TTC549 (cell line): ENCODE data around the gene FAM9C.
"Not testable (repeated sequence)": the region's sequence is repeated elsewhere in the genome, so short reads cannot be mapped to it uniquely, and the experiment has no call there.

ENCODE experiments used
- FAIRE-seq: peaks from 2 replicates; lab custom pipeline; 2012; peaks lifted over from hg19 to GRCh38; lab: Jason Lieb, UNC

FAM9C gene

DNA sequence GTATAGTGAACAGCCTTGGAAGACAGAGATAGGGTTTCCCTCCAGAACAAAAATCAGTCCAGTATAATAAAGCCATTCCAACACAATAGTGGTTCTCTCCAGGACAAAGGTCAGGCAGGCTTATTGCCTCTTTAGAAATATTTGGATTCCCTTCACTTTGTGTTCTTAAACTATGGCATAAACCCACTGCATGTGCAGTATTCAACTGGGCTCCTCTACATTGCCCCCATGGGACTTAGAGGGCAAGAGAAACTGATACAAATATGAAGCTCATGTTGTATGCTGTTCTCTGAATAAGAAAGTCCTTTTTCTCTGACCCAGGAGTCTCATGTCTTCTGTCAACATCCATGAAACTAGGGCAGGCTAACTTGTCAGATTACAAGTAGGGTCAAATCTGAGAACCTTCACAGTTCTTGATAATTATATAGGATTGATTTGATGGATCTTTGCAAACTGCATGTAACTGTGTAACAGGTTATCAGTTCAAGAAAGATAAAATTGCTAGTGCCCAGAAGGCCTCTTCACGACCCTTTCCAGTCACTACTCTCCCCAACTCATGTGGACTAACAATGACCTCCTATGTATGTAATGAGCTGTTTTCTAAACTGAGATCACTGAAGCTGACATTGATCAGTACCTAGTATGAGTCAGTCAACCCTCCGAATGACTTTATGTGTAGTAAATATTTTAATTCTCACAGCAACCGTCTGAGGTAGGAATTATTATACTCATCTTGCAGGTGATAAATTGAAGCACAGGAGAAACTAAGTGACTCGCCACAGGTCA, 31.9 kb upstream of the FAM9C start:
- no peak for FAIRE-seq

DNA sequence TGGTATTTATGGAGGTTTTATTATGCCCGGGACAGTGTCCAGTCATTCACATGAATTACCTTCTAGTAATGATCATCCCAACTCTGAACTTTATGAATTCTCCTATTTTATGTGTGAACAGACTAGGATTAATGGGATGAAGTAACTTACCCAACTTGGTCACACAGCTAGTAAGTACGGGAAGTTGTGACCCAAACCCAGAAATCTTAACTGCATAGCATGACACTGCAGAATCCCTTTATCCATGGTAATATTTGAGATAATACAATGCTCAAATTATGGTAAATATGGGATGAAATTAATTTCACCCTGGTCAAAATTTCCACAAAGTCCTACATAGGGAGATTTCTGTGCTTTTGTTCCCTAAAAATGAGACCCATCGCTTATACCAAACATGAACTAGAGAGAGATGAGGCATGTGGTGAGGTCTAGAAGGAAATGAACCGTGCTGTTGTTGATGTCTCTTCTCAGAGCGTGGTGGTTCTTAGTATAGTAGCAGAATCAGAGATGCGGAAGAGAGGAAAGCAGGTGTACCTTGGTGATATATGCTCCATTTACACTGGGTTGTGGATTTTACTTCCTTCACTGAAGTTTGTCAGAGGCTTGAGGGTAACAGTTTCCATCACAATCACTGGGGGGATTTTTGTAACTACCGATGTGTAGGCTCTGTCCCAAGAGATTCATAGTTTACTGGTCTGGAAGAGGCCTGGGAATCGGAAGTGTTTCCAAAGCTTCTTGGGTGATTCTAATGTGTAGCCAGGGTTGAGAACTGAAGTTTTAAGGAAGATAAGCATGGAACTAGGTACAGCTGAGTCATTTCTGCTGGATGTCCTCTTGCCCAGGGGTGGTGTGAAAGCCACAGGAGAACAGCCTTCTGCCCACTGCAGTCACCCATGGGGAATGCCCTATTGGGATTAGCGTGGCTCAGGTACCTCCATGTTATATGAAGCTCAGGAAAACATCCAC, 30.2 kb upstream of the FAM9C start:
- no peak for FAIRE-seq

DNA sequence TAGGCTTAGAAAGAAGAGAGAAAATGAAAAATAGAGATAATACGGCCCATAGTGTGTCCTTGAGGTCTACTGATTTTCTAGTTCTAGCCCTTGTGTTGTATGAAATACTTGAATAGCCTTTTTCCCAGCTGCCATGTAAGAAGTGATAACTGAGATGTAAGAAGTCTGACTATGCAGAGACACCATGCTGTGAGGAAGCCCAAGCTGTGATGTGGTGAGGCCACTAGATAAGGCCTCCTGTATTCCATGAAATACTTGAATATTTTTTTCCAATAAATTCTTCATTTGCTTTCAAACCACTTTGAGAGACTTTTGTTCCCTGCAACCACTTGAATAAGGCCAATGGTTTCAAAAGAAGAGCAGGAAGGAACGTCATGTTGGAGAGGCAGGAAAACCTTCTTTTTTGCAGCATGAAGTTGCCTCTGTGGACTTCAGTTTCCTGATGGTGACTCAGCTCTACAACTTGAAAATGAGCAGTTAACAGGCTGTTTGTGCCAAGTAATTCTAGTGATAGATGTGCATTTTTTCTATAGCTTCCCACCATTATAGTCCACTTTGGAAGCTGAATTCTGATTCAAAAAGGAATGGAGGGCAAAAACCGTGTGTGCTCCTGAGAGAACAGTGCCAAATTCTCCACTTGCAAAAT, 25.5 kb upstream of the FAM9C start:
- no peak for FAIRE-seq

DNA sequence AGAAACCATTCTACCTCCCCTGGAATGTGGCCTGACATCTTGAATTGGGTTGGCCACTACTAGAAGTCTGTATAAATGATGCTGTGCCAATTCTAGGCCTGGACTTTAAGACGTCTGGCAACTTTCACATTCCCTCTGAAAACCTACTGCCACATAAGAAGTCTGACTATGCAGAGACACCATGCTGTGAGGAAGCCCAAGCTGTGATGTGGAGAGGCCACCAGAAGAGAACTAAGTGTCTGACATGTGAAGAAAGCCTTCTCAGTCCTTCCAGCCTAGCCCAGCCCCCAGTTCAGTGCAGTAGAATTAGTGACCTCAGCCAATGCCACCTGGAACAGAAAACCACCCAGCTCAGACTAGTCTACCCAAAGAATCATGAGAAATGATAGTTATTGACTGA, 24.2 kb upstream of the FAM9C start:
- FAIRE-seq, result no peak

DNA sequence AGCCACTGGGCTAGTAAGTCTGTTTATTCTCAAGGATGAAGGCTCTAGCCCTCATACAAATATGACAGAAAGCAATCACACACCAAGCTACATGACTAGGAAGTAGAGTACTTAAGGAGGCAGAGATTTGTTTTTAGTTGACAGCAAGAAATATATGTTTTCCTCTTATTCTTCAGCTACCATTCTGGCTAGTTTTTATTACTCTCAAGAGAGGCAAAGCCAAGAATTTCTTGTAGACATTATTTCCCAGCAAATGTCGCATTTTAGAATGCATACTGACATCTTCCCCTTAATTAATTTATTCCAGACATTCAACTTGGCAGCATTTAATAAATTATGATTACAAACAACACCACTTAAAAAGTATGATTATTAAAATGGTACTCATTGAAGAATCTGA, 23.4 kb upstream of the FAM9C start:
- no peak for FAIRE-seq

DNA sequence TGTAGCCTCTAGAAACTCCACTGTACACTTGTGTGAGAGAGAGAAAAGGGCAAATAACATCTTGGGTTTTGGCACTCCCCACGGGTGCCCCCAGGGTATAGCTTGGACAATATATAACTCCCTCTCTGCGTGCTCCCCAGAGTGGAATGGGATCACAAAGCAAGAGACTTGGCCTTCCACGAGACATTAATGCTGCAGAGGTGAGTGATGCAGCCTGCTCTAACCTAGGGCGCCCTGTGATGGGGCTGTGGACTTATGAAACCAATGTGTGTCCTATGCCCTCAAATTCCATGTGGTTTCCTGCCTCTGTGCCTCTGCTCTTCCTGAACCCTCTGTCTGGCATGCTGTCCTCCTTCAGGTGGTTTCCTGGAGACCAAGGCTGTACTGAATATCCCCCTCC, 22.0 kb upstream of the FAM9C start:
- FAIRE-seq, result no peak

DNA sequence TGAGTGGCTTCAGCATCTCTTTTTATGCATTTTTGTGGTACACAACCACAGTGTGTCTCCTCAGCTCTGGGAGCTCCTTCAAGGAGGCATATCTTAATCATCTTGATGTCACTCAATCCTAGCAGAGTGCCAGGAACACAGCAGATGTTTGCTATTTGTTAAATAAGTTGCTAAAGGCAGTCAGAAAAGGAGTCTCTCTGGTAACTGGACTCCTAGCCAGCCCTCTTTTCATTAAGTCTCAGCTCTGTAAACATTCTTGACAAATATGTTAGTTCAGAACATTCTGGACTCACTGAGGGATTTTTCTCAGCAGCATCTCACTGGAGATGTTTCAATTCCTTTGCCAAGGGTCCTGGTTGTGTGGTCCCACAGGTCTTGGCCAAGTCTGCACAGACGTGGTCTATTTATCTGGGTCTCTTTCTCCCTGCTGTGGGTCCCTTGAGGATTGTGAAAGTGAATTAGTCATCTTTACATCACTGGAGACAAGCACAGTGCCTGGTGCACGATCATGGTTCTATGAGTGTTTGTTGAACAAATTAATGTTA, 20.3 kb upstream of the FAM9C start:
- FAIRE-seq, result no peak

DNA sequence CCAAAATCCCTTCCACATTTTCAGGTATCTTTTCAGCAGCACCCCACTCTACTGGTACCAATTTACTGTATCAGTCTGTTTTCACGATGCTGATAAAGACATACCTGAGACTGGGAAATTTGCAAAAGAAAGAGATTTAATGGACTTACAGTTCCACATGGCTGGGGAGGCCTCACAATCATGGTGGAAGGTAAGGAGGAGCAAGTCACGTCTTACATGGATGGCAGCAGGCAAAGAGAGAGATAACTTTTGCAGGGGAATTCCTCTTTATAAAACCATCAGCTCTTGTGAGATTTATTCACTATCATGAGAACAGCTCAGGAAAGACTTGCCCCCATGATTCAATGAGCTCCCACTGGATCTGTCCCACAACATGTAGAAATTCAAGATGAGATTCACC, 18.7 kb upstream of the FAM9C start:
- FAIRE-seq, result not testable (repeated sequence)

DNA sequence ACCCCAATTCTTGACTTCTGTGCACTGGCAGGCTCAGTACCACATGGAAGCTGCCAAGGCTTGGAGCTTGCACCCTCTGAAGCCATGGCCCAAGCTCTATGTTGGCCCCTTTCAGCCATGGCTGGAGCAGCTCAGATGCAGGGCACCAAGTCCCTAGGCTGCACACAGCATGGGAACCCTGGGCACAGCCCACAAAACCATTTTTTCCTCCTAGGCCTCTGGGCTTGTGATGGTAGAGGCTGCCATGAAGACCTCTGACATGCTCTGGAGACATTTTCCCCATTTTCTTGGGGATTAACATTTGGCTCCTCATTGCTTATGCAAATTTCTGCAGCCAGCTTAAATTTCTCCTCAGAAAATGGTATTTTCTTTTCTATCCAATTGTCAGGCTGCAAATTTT, 17.9 kb upstream of the FAM9C start:
- FAIRE-seq, result not testable (repeated sequence)

DNA sequence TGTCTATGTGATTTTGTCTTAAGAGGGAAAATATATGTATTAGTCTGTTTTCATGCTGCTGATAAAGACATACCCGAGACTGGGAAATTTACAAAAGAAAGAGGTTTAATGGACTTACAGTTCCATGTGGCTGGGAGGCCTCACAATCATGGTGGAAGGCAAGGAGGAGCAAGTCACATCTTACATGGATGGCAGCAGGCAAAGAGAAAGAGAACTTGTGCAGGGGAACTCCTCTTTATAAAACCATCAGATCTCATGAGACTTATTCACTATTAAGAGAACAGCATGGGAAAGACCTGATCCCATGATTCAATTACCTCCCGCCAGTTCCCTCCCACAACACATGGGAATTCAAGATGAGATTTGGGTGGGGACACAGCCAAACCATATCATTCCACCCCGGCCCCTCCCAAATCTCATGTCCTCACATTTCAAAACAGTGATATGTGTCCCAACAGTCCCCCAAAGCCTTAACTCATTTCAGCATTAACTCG, 16.8 kb upstream of the FAM9C start:
- not testable (repeated sequence) for FAIRE-seq

DNA sequence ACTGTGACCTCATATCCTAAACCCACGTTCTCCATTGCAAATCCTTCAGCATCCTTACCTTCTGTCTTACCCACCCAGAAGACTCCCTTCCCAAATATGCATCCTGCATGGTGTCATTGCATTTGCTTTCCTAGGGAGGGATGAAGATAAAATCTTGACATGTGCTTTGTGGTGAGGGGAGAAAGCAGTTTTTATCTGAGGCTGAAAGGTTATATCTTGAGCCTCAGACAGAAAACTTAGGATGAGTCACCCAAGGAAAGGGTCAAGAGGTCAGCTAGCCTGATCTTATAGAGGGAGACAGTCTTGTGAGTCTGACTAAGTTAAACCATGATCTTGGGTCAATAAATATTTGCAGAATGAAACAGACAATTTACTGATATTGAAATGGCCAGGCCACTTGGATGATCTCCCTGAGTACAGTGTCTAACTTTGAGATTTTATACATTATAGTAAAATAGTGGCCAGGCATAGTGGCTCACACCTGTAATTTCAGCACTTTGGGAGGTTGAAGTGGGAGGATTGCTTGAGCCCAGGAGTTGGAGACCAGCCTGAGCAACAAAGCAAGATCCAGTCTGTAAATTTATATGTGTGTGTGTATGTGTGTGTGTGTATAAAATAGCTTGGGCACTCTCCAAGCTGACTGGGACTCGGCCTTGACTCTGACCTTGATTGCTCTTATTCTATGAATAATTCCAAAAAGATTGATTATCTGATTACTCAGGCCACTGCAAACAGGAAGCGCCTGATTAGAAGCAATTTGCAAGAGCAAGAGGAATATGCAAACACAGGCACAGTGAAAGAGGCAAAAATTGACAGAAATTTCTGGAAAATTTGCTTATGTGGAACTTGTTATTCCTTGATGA, 15.4 kb upstream of the FAM9C start:
- FAIRE-seq, result no peak

DNA sequence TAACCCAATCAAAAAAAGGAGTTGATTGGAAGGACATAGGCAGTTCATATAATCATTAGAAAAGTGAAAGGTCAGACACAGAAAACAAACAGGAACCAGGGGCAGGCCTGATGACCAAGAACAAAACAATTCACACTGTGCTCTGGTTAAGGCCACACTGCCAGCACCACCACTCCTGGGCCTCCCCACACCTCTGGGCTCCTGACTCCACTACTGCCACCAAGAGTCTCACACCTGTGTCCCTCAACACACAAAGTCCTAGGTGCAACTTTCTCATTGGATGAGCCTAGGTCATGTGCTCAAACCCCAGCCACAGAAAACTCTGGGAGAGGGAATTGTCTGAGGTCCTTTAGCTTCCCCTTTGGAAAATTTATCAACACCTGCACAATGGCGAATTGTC, 11.1 kb upstream of the FAM9C start:
- no peak for FAIRE-seq

DNA sequence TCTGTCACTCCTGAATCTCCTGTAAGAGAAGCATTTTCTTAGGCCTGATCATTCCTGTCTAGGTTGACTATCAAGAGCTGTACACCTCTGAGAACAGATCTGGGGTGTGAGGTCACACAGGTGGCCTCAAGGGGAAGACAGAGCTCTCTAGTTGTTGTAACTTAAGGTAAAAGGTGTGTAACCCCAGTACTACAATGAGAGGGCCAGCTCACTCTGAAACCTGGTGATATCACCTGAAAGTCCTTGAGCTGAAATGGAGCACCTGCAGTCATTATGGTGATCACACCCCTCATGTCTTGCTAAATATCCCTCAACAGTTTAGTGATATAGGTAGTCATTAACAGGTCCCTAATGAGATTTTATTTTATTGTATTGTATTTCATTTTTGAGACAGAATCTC, 8.8 kb upstream of the FAM9C start:
- no peak for FAIRE-seq

DNA sequence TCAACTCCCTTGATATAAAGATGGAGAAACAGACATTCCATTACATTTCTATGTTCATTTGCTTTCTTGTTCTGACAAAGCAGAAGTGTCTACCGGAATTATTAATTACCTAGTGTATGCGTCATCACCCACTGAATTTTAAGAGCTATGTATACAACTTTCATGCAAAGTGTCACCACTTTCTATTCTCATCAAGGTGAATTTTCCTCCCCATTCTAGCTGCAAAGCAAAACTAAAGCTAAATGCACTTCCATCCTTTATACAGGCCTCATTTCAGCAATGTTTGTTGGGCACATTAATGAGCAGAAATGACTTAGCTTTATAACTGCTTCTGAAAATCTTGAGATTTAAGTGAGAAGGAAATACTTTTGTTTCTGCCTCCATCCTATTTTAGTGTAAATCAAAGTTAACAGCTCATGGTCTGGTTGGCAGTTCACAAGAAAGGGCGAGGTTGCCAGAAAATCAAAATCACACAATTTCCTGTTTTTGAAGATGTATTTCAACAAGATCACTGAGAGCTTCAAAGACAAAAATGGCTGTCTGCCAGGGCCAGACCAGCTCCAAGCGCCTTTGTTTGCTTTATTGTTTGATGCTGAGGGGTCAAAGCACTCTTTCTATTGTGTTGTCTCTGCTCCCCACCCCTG, 7.2 kb upstream of the FAM9C start:
- no peak for FAIRE-seq

DNA sequence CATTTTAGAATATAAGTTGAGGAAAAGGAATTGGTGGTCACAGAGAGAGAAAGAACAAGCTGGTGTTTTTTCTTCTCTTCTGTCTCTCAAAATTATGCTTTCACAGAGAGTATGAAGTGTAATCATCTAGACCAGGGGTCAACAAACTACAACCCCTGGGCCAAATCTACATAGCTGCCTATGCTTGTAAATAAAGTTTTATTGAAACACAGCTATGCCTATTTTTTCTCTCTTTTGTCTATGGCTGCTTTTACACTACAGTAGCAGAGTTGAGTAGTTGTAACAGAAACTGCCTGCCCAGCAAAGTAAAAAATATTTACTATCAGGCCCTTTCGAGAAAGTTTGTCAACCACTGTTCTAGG, 6.7 kb upstream of the FAM9C start:
- FAIRE-seq, result no peak

DNA sequence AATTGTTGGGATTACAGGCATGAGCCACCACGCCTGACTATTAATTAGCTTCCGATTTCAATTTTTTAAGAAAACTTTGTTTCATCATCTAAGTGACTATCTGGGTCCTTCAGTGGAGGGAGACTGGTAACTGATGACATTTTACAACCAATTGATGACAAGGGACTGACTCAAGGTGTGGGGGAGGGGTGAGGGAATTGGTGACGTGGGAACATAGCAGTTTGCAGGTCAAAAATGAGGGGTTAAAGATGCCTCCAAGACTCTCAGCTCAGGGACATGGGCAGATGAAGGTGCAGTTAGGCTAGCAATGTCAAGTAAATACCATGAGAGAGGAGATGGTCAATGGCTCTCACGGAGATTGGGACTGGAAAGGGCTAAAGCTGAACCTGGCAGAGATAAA, 5.7 kb upstream of the FAM9C start:
- no peak for FAIRE-seq

DNA sequence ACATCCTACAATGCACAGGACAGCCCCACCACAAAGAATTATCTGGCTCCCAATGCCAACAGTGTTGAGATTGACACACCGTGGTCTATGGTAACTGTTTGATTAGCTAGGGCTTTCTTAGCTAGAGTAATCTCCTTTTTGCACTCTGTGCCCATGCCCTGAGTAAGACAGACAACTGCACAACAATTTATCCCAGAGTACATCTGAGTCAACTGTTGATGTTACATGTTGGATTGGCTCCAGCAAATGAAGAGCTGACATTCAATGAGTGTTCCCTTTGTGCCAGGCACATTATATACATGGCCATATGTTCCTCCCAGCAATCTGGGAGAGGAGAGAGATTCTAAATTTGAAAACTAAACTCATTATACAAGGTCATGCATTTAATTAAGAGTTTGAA, 3.9 kb upstream of the FAM9C start:
- FAIRE-seq, result no peak

DNA sequence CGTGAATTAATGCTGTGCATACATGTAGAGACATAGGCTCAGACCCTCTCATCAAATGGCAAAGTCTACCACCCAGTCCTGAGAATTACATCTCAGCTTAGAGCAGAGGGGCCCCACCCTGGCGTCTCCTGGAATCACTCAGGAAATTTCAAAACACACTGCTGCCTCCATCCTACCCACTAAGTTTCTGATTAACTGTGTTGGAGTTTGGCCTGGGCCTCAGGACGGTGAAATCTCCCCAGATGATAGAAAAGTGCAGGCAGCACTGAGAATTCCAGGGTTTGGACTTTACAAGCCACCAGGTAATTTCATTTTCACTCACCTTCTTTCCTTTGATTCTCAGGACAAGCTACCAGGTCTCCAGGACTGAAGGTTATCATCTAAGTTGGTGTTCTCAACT, 3.3 kb upstream of the FAM9C start:
- FAIRE-seq, result no peak

DNA sequence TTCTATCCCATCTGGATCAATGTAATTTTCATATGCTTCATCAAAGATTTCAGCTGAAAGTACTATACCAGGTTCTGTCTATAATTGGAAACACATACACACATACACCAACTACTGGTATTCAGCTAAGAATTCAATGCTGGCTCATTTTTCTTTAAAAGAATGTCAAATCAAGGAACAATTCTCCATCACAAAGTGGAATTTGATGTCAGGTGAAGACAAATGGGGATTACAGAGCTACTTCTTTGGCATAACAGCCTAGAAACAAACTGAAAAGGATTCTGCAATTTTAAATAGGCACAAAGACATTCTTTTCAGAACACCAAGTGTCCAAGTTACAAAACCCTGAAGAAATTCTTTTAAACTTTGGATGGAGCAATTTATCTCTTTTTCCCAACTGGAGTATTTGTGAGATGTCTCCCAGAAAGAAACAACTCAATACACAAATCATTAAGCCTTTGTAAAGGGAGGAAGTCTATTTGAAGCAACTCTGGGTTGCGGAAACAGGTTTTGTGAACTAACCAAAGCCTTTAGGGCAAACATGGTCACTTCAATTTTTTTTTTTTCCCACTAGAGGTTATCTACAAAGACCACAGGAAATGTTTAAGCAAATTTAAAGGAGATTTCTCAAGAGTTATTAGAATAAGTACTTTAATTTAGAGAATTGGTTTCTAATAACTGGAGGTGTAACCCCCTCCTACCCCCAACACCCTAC, 1.9 kb upstream of the FAM9C start:
- FAIRE-seq, result no peak

DNA sequence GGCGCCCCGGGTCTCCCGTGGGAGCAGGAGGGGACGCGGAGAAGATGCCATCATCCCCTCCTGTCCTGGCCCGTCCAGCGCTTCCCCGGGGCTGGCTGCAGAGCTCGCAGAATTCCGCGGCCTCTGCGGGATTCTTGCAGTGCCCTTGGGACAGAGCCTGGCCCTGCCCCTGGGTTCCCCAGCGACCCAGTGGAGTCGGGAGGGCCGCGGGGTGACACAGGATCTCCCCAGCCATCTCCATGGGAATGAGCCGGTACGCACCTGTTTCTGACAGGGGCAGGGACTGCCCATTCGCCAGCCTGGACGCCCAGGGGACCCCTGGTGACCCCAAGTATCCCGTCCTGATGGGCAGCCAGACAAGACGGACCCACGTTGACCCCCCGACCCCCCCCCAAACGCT, 482 bp downstream of the FAM9C start:
- no peak for FAIRE-seq
